Stromal cell of bone marrow (primary cell): ENCODE data around the gene CT45A7.
"Not testable (repeated sequence)": the region's sequence is repeated elsewhere in the genome, so short reads cannot be mapped to it uniquely, and the experiment has no call there.

Source experiments
- DNase-seq: peaks from one replicate; pipeline ENCODE4 v3.0.0-alpha.2; 2012; ENCODE audit warnings: low read depth

CT45A7 gene, protein sequence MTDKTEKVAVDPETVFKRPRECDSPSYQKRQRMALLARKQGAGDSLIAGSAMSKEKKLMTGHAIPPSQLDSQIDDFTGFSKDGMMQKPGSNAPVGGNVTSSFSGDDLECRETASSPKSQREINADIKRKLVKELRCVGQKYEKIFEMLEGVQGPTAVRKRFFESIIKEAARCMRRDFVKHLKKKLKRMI

DNA sequence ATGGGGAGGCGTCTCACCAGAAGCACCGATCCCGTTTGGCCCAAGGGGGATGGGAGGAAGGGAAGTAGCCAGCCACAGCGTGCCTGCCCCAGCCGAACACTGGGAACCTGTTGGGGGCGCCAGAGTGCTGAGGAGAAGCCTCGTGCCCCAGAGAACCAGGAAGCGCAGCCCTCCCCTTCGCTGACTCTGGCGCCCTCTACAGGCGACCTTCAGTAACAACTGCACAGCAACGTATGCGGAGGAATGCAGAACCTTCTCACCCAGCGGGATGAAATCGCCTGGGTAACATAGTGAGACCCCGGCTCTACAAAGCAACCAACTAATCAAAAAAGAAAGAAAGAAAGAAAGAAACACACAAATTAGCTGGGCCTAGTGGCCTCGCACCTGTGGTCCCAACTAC, at the start of gene CT45A7:
CT45A7 (minus strand) TSS at position 101 of the 400 bp plus-strand sequence. CDS start 3,747 bp downstream, outside the sequence.
- DNase-seq, result not testable (repeated sequence)

DNA sequence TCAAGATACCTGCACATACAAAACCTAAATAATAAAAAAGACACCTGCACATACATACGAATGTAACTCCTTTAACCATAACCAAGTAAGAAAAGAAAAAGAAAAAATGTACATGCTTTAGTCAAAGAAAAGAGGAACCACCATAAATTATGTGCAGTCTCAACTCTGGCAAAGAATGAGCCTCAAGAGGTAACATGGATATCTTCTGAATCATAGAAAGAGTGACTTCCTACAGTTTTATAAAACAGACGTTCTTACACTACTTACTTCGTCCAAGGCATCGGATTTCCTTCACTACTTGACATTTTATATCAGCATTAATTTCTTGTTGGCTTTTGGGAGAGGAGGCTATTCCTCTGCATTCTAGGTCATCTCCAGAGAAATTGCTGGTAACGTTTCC, 45.7 kb upstream of the CT45A7 start:
- DNase-seq, result not testable (repeated sequence)

DNA sequence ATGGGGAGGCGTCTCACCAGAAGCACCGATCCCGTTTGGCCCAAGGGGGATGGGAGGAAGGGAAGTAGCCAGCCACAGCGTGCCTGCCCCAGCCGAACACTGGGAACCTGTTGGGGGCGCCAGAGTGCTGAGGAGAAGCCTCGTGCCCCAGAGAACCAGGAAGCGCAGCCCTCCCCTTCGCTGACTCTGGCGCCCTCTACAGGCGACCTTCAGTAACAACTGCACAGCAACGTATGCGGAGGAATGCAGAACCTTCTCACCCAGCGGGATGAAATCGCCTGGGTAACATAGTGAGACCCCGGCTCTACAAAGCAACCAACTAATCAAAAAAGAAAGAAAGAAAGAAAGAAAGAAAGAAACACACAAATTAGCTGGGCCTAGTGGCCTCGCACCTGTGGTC, 34.6 kb upstream of the CT45A7 start, which contains the start of gene CT45A9:
CT45A9 (minus strand) TSS at position 101 of the 400 bp plus-strand sequence. CDS start 3,751 bp downstream, outside the sequence.
- not testable (repeated sequence) for DNase-seq

DNA sequence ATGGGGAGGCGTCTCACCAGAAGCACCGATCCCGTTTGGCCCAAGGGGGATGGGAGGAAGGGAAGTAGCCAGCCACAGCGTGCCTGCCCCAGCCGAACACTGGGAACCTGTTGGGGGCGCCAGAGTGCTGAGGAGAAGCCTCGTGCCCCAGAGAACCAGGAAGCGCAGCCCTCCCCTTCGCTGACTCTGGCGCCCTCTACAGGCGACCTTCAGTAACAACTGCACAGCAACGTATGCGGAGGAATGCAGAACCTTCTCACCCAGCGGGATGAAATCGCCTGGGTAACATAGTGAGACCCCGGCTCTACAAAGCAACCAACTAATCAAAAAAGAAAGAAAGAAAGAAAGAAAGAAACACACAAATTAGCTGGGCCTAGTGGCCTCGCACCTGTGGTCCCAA, 17.4 kb upstream of the CT45A7 start, which contains the start of gene CT45A8:
CT45A8 (minus strand) TSS at position 101 of the 400 bp plus-strand sequence. CDS start 3,755 bp downstream, outside the sequence.
- DNase-seq, result not testable (repeated sequence)

DNA sequence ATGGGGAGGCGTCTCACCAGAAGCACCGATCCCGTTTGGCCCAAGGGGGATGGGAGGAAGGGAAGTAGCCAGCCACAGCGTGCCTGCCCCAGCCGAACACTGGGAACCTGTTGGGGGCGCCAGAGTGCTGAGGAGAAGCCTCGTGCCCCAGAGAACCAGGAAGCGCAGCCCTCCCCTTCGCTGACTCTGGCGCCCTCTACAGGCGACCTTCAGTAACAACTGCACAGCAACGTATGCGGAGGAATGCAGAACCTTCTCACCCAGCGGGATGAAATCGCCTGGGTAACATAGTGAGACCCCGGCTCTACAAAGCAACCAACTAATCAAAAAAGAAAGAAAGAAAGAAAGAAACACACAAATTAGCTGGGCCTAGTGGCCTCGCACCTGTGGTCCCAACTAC, 17.2 kb downstream of the CT45A7 start, which contains the start of gene CT45A2:
CT45A2 (minus strand) TSS at position 101 of the 400 bp plus-strand sequence. CDS start 3,747 bp downstream, outside the sequence.
- not testable (repeated sequence) for DNase-seq

DNA sequence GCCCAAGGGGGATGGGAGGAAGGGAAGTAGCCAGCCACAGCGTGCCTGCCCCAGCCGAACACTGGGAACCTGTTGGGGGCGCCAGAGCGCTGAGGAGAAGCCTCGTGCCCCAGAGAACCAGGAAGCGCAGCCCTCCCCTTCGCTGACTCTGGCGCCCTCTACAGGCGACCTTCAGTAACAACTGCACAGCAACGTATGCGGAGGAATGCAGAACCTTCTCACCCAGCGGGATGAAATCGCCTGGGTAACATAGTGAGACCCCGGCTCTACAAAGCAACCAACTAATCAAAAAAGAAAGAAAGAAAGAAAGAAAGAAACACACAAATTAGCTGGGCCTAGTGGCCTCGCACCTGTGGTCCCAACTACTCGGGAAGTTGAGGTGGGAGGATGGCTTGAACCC, 34.4 kb downstream of the CT45A7 start, which contains the start of gene CT45A6:
CT45A6 (minus strand) TSS at position 101 of the 400 bp plus-strand sequence. CDS start 3,794 bp downstream, outside the sequence.
- not testable (repeated sequence) for DNase-seq

DNA sequence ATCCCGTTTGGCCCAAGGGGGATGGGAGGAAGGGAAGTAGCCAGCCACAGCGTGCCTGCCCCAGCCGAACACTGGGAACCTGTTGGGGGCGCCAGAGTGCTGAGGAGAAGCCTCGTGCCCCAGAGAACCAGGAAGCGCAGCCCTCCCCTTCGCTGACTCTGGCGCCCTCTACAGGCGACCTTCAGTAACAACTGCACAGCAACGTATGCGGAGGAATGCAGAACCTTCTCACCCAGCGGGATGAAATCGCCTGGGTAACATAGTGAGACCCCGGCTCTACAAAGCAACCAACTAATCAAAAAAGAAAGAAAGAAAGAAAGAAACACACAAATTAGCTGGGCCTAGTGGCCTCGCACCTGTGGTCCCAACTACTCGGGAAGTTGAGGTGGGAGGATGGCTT, 51.7 kb downstream of the CT45A7 start, which contains the start of gene CT45A5:
CT45A5 (minus strand) TSS at position 101 of the 400 bp plus-strand sequence. CDS start 3,774 bp downstream, outside the sequence.
- not testable (repeated sequence) for DNase-seq
